ENCODE measurements around the gene TUFT1.

The TUFT1 gene, protein sequence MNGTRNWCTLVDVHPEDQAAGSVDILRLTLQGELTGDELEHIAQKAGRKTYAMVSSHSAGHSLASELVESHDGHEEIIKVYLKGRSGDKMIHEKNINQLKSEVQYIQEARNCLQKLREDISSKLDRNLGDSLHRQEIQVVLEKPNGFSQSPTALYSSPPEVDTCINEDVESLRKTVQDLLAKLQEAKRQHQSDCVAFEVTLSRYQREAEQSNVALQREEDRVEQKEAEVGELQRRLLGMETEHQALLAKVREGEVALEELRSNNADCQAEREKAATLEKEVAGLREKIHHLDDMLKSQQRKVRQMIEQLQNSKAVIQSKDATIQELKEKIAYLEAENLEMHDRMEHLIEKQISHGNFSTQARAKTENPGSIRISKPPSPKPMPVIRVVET

DNA sequence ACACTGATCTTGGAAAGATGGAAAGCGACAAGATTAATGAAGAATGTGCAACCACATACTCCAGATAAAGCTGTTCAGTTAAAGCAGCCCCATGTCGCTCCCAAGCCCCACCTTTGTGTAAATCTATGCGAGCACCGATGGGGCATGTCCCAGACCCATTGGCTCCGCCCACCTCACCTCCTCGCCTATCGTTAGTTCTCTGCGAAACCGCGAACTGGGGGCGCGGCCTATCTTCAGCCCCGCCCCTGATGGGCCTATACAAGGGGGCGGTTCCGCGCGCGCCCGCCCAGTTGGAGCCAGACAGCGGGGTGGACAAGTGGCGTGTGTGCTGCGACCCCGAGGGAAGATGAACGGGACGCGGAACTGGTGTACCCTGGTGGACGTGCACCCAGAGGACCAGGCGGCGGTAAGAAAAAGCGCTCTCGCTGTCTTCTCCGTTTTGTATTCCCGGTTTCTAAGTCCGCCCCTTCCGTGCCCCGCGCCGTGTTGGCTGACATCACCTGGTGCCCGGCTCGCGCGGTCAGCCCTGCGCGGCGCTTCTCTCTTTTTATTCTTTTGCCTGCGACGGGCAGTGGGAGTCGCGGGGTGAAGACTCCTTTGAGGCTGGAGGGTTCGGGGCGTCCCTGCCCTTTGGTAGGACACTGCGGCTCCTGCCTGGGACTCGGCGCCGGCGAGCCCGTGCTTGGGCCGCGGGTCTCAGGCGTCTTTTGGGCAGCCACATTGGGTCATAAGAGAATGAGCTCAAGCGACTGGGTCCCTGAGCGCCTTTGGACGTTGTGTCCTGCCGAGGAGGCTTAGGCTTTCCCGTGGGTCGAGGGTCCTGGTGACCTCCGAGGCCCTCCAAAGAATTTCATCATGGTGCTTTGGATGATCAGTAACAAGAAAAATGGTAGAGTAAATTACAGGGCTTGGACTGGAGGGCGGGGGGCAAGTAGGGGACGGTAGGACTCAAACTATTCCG lies at the start of gene TUFT1:
Gene TUFT1, plus strand, starts transcription at position 289 of the 961 bp plus-strand sequence. Its CDS starts 58 bp downstream, at position 347.
- peak; percentile 84 to 92 (median 88) for DNase-seq

- DNase-seq: no peak
These were observed 48.5 kb upstream of the TUFT1 start for GRCh38 chr1:151491641-151492040.

- DNase-seq: no peak
These were observed 48.0 kb upstream of the TUFT1 start for GRCh38 chr1:151492120-151492519.

DNA sequence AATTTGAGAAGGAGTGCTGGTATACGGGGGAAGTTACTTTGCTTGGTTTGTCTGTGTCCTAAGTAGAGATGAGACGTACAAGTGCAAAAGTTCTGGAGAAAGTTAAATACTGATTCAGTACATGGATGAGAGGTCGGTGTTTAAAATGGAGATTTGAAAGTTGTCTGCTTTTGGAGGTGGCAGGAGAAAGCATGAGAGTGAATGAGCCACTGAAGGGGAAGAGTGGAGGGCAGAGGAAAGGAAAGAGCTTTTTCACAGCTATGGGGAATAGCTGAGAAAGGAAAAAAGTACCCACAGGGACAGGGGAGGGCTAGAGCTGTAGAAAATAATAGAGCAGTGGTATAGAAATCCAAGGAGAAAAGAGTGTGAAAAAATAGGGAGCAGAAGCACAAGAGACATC lies 47.1 kb upstream of the TUFT1 start:
- no peak for DNase-seq

- DNase-seq: no peak
These were observed 45.3 kb upstream of the TUFT1 start for GRCh38 chr1:151494741-151495281.

DNA sequence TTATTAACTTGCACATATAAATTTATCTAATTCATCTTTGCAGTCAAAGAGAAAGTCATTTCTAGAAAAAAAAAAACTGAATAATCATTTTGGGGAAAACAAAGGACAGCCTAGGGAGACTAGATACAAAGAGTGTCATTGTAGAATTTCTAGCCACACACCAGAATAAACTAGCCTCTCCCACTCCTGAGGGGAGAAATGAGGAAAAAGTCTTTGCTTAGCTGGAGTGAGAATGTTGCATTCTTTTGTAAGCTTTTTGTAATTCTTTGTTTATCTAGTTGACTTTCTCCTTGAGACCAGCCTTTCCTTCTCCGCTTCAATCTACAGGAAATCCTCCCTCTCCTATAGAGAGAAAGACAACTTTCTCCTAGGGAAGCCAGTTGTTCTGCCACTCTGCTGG lies 44.8 kb upstream of the TUFT1 start:
- DNase-seq: no peak

- no peak for DNase-seq
These were observed 40.7 kb upstream of the TUFT1 start for GRCh38 chr1:151499365-151499764.

- DNase-seq: no peak
These were observed 40.2 kb upstream of the TUFT1 start for GRCh38 chr1:151499930-151500329.

GRCh38 chr1:151501474-151501873 lies 38.6 kb upstream of the TUFT1 start:
- no peak for DNase-seq

DNA sequence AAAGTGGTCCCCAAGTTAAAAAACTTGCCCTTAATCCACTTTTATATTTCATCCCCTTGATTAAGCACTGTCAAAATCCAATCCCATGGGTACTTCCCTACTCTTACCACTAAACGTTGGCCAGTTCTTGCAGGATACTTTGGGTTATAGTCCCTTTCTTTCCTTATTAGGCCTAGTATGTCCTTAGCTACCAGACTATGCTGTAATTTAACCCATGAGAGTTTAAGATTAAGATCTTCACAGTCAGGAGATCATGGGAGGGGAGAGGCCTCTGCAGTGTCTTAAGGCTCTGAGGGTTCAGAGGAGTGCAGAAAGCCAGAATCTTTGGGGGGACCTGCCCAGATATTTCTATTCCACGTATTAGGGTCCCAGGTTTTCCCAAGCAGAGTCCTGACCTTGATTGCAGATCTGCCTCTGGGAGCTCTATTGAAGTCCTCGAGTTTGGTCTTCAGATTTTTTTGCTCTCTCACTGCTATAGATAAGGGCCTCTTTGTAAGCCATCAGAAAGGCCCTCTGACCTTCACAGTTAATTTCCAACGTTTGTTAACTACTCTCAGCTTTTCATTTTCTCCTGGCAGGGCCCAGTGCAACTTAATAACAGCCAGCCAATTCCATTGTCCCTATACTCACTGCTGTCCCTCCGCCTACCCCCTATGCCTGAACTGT lies 37.9 kb upstream of the TUFT1 start:
- DNase-seq: no peak

GRCh38 chr1:151502859-151503780 lies 37.0 kb upstream of the TUFT1 start:
- DNase-seq: no peak

DNA sequence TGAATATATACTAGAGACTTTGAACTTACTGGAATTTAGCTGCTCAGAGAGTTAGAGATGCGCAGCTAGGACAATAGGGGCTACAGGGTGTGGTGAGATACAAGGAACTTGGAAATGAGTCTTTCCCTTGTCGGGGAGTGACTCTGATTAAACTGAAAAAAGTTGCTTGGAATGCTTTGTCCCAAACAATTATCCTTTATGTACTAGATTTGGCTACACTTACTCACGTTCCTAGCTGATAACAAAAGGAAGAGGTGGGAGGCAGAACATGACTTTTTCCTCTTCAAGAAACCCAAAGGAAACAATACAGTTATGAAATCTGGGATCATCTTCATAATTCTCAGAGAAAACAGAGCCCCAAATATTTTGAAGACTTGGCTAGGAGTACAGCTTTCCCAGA lies 35.9 kb upstream of the TUFT1 start:
- no peak for DNase-seq

DNA sequence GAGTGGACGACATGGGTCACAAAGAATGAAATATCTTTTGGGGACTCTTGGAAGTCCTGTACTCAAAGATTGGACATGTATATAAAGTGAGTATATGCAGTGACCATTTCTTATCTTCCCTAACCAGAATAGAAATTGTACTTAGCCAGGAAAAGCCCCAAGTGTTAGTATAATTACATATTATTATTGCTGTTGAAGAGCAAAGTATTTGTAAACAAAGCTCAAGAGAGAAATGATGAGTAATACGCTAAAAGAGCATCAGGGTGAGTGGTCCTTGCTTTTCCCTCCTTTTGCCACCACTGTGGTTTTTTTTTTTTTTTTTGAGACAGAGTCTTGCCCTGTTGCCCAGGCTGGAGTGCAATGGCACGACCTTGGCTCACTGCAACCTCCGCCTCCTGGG lies 35.4 kb upstream of the TUFT1 start:
- no peak for DNase-seq

DNA sequence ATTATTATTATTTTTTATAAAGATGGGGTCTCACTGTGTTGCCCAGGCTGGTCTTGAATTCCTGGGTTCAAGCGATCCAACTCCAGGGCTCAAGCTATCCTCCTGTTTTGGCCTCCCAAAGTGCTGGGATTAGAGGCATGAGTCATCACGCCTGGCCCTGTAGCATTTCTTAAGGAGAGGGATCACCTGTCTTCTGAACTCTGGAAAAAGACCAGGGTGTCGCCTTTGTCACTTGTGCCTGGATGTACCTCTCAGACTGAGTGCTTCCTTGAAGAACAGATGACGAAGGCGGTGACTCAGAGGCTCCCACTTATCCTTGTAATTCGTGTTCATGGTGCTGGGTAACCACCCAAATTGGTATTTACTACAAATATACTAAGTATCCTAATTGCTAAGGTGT lies 31.3 kb upstream of the TUFT1 start:
- no peak for DNase-seq

DNA sequence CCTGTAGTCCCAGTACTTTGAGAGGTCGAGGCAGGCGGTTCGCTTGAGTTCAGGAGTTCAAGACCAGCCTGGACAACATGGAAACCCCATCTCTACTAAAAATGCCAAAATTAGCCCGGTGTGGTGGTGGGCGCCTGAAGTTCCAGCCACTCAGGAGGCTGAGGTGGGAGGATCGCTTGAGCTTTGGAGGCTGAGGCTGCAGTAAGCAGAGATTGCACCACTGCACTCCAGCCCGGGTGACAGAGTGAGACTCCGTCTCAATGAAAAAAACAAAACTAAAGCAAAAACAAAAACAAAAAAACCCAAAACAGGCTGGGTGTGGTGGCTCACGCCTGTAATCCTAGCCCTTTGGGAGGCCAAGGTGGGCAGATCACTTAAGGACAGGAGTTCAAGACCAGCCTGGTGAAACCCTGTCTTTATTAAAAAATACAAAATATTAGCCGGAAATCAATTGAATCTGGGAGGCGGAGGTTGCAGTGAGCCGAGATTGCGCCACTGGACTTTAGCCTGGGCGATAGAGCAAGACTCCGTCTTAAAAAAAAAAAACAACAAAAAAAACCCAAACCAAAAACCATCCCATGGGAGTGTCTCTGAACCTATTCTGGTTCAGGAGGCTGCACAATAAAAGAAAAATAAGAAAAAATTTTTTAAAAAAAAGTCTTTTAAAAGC lies 30.6 kb upstream of the TUFT1 start:
- no peak for DNase-seq

DNA sequence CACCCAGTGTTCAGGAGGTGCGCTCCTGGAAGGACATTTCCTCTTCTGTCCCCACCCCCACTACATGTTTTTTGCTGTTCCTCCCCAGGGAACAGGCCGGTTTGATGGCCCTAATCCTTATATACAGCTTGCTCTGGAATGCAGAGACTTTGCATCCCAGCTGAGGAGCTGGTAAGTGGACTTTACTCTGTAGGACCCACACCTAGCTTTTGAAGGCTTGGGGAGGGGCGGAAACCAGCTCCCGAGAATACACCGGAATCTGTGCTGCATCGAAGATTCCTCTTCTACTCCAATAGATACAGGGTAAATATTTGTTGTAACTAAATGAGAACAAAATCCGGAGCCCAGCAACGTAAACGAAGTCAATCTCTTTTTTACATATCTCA lies 30.1 kb upstream of the TUFT1 start:
- no peak for DNase-seq

GRCh38 chr1:151510614-151510956 lies 29.5 kb upstream of the TUFT1 start:
- DNase-seq: no peak

GRCh38 chr1:151510957-151511635 lies 29.0 kb upstream of the TUFT1 start, which contains the start of gene CGN:
CGN (plus strand) TSS chr1:151511387; CDS start chr1:151518520, 7,133 bp downstream.
- DNase-seq: peak; percentile 54 to 71 (median 70)

GRCh38 chr1:151511636-151512215 lies 28.4 kb upstream of the TUFT1 start:
- DNase-seq: peak in 1 of 4 experiments; percentile 11

DNA sequence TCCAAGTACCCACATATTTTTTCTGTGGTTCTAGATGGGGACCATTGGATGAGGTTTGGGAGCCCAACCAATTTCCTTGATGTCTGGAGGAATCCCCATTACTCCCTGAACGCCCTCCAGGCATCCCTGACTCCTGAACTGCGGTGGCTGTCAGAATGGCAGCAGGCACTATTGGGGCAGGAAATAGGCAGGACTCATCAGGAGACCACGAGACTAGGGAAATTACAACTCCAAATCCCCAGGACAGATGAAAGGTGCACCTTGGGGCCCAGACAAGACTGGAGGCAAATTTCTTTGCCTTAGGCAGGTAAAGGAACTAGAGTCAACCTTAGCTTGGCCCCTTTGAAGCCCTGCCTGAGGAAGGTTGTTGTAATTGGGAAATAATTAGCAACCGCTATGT lies 27.8 kb upstream of the TUFT1 start:
- no peak for DNase-seq

All from activated CD4-positive, CD25-positive, alpha-beta regulatory T cell (primary cell).